WTC11 (cell line): Measurements from ENCODE around the gene RPS6KA5. TPM values are rescaled to one million over a fixed set of nuclear protein-coding genes. Genes with fewer than 3 reads are reported as not detected.

ENCODE experiments used
- ATAC-seq: fragments of 200-7000 bp; cut with Tn5 transposase; 2 replicates; pipeline ENCODE4 v1.10.0; 2021; ENCODE audit warnings: mild to moderate bottlenecking, moderate library complexity
- CTCF ChIA-PET: fragments of 300-600 bp; sonication (Branson Sonifier 250); formaldehyde crosslinking; loops from one replicate; lab custom pipeline; 2021; ENCODE audit warnings: antibody characterized with exemption; lab: Charles Lee
- POLR2A ChIA-PET: fragments of 350-600 bp; sonication (Branson Sonifier 250); formaldehyde crosslinking; loops from one replicate; lab custom pipeline; 2021; ENCODE audit warnings: antibody characterized with exemption; lab: Charles Lee
- DNase-seq: peaks from one replicate; pipeline ENCODE4 v3.0.0; 2021; ENCODE audit warnings: low spot score
- H3K27ac Mint-ChIP-seq: 2 replicates; pipeline ENCODE4 v1.8.0; 2021; ENCODE audit warnings: mixed read lengths
- H3K27me3 Mint-ChIP-seq: 2 replicates; pipeline ENCODE4 v1.8.0; 2021; ENCODE audit warnings: low read depth, mild to moderate bottlenecking, moderate library complexity, mixed read lengths
- H3K36me3 Mint-ChIP-seq: 2 replicates; pipeline ENCODE4 v1.8.0; 2021; ENCODE audit warnings: mixed read lengths
- H3K4me1 Mint-ChIP-seq: 2 replicates; pipeline ENCODE4 v1.8.0; 2022; ENCODE audit warnings: mixed read lengths
- H3K4me3 Mint-ChIP-seq: 2 replicates; pipeline ENCODE4 v1.8.0; 2021; ENCODE audit warnings: mild to moderate bottlenecking, moderate library complexity, mixed read lengths
- H3K9me3 Mint-ChIP-seq: 2 replicates; pipeline ENCODE4 v1.8.0; 2021; ENCODE audit warnings: mixed read lengths
- ATF6 ChIP-seq: sonication (generic); formaldehyde crosslinking; IDR thresholded peaks from 2 replicates; pipeline ENCODE4 v1.8.1; 2023; ENCODE audit warnings: mild to moderate bottlenecking, missing genetic modification reagents
- CREB1 ChIP-seq: sonication (generic); formaldehyde crosslinking; IDR thresholded peaks from 2 replicates; pipeline ENCODE4 v1.8.0; 2023; ENCODE audit warnings: mild to moderate bottlenecking, missing genetic modification reagents
- CTCF ChIP-seq: fragments of 200-600 bp; IDR thresholded peaks from 2 replicates; pipeline ENCODE4 v1.8.0; 2022; ENCODE audit warnings: antibody characterized with exemption
- ELF4 ChIP-seq: sonication (generic); formaldehyde crosslinking; IDR thresholded peaks from 2 replicates; pipeline ENCODE4 v1.8.1; 2022; ENCODE audit warnings: low read depth, mild to moderate bottlenecking, moderate library complexity, missing genetic modification reagents
- ERG ChIP-seq: fragments of 250-450 bp; sonication (Bioruptor Pico); IDR thresholded peaks from 2 replicates; pipeline ENCODE4 v1.8.0; 2021; ENCODE audit warnings: mild to moderate bottlenecking
- ESRRA ChIP-seq: sonication (generic); formaldehyde crosslinking; IDR thresholded peaks from 2 replicates; pipeline ENCODE4 v1.8.1; 2022; ENCODE audit warnings: mild to moderate bottlenecking, missing genetic modification reagents, borderline replicate concordance
- FOXJ3 ChIP-seq: sonication (generic); formaldehyde crosslinking; IDR thresholded peaks from 2 replicates; pipeline ENCODE4 v1.9.0; 2021; ENCODE audit warnings: missing genetic modification reagents, mild to moderate bottlenecking, borderline replicate concordance
- FOXP4 ChIP-seq: sonication (generic); formaldehyde crosslinking; IDR thresholded peaks from 2 replicates; pipeline ENCODE4 v1.8.0; 2022; ENCODE audit warnings: mild to moderate bottlenecking, missing genetic modification reagents
- HMGXB4 ChIP-seq: sonication (generic); formaldehyde crosslinking; IDR thresholded peaks from 2 replicates; pipeline ENCODE4 v1.8.1; 2023; ENCODE audit warnings: mild to moderate bottlenecking, moderate library complexity, missing genetic modification reagents
- IRF2 ChIP-seq: sonication (generic); formaldehyde crosslinking; IDR thresholded peaks from 2 replicates; pipeline ENCODE4 v1.8.0; 2022; ENCODE audit warnings: low read depth, missing genetic modification reagents, borderline replicate concordance
- MYBL2 ChIP-seq: sonication (generic); formaldehyde crosslinking; IDR thresholded peaks from 2 replicates; pipeline ENCODE4 v1.8.1; 2023; ENCODE audit warnings: mild to moderate bottlenecking, moderate library complexity, missing genetic modification reagents
- NR1H2 ChIP-seq: sonication (generic); formaldehyde crosslinking; IDR thresholded peaks from 2 replicates; pipeline ENCODE4 v1.9.0; 2021; ENCODE audit warnings: mild to moderate bottlenecking, moderate library complexity, missing genetic modification reagents
- NR3C1 ChIP-seq: sonication (generic); formaldehyde crosslinking; conservative IDR thresholded peaks from 2 replicates; pipeline ENCODE4 v1.8.1; 2023; ENCODE audit warnings: low read depth, mild to moderate bottlenecking, missing genetic modification reagents
- PRRX2 ChIP-seq: fragments of 250-450 bp; sonication (Bioruptor Pico); IDR thresholded peaks from 2 replicates; pipeline ENCODE4 v1.8.0; 2021; ENCODE audit warnings: mild to moderate bottlenecking
- RELA ChIP-seq: sonication (generic); formaldehyde crosslinking; IDR thresholded peaks from 2 replicates; pipeline ENCODE4 v1.8.1; 2022; ENCODE audit warnings: missing genetic modification reagents, mild to moderate bottlenecking, borderline replicate concordance
- SMAD4 ChIP-seq: sonication (generic); formaldehyde crosslinking; IDR thresholded peaks from 2 replicates; pipeline ENCODE4 v1.8.0; 2022; ENCODE audit warnings: mild to moderate bottlenecking, missing genetic modification reagents
- TEAD4 ChIP-seq: sonication (generic); formaldehyde crosslinking; IDR thresholded peaks from 2 replicates; pipeline ENCODE4 v1.8.0; 2022; ENCODE audit warnings: mild to moderate bottlenecking, missing genetic modification reagents
- USF2 ChIP-seq: sonication (generic); formaldehyde crosslinking; IDR thresholded peaks from 2 replicates; pipeline ENCODE4 v1.8.1; 2023; ENCODE audit warnings: mild to moderate bottlenecking, missing genetic modification reagents, moderate library complexity
- ZNF138 ChIP-seq: sonication (generic); formaldehyde crosslinking; conservative IDR thresholded peaks from 2 replicates; pipeline ENCODE4 v1.8.1; 2022; ENCODE audit warnings: mild to moderate bottlenecking, moderate library complexity, missing genetic modification reagents
- ZNF263 ChIP-seq: sonication (generic); formaldehyde crosslinking; IDR thresholded peaks from 2 replicates; pipeline ENCODE4 v1.8.1; 2022; ENCODE audit warnings: low read depth, mild to moderate bottlenecking, moderate library complexity, missing genetic modification reagents
- ZNF317 ChIP-seq: sonication (generic); formaldehyde crosslinking; IDR thresholded peaks from 2 replicates; pipeline ENCODE4 v1.8.1; 2023; ENCODE audit warnings: low read depth, mild to moderate bottlenecking, moderate library complexity, missing genetic modification reagents, borderline replicate concordance
- ZNF396 ChIP-seq: fragments of 250-450 bp; sonication (Bioruptor Pico); IDR thresholded peaks from 2 replicates; pipeline ENCODE4 v1.8.0; 2021; ENCODE audit warnings: mild to moderate bottlenecking, moderate library complexity, borderline replicate concordance
- ZNF416 ChIP-seq: fragments of 250-450 bp; sonication (Bioruptor Pico); IDR thresholded peaks from 2 replicates; pipeline ENCODE4 v1.9.0; 2021; ENCODE audit warnings: mild to moderate bottlenecking, inconsistent platforms
- ZNF423 ChIP-seq: fragments of 250-450 bp; sonication (Bioruptor Pico); IDR thresholded peaks from 2 replicates; pipeline ENCODE4 v2.1.2; 2022; ENCODE audit warnings: mild to moderate bottlenecking, moderate library complexity
- total RNA-seq: library from RNA; stranded (reverse); gene quantifications from 3 replicates; pipeline ENCODE4 v1.2.3, GENCODE V29; 2021
- TF ChIP-seq, protein P1 (sequence below): fragments of 250-450 bp; sonication (Bioruptor Pico); IDR thresholded peaks from 2 replicates; pipeline ENCODE4 v1.9.0; 2021; ENCODE audit warnings: moderate library complexity, mild to moderate bottlenecking, inconsistent platforms, borderline replicate concordance
- TF ChIP-seq, protein P2 (sequence below): sonication (generic); formaldehyde crosslinking; IDR thresholded peaks from 2 replicates; pipeline ENCODE4 v1.8.0; 2022; ENCODE audit warnings: mild to moderate bottlenecking, missing genetic modification reagents

Gene RPS6KA5
- total RNA-seq, 1 experiment from 2014 or later, result 5.2 TPM

DNA sequence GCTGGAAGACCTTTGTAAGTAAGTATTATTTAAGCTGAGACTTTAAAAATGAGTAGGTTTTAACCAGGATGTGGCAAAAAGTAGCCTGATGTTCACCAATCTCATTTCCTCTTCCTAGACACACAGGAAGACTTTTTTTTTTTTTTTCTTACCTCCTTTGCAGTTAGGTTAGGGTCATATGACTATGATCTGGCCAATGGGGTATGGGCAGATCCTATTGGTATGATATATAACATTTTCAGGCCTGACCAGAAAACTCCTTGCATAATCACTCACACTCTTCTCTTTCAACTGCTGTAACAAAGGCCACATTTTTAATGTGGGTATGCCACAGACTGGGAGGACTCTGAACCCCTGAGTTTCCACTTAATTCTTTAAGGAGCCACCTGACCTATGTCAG, 2.7 kb upstream of the RPS6KA5 start:
- H3K9me3 Mint-ChIP-seq, result no peaks in the 10 kb centered on the region
- DNase-seq (no peak), ATAC-seq (no peak)
- H3K27me3 Mint-ChIP-seq, result peaks cover 2% of the 10 kb centered on the region
- H3K36me3 Mint-ChIP-seq, result no peaks in the 10 kb centered on the region
- no peak overlapping the region for H3K27ac Mint-ChIP-seq
- H3K4me1 Mint-ChIP-seq, result 0 out of 2 replicates have a peak, but pooled peaks cover 2% of the 10 kb centered on the region
- POLR2A ChIA-PET, result no interaction called here
- TF ChIP-seq ZNF396 (CRISPR knock-in tag) (no peak), TEAD4 (no peak), CTCF (no peak), USF2 (no peak), ZNF423 (CRISPR knock-in tag) (no peak), CREB1 (CRISPR knock-in tag) (no peak), ZNF263 (CRISPR knock-in tag) (no peak), MYBL2 (CRISPR knock-in tag) (no peak)
- TF ChIP-seq, protein P1, sequence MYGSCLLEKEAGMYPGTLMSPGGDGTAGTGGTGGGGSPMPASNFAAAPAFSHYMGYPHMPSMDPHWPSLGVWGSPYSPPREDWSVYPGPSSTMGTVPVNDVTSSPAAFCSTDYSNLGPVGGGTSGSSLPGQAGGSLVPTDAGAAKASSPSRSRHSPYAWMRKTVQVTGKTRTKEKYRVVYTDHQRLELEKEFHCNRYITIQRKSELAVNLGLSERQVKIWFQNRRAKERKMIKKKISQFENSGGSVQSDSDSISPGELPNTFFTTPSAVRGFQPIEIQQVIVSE (CRISPR knock-in tag), result no peak
- TF ChIP-seq, protein P2, sequence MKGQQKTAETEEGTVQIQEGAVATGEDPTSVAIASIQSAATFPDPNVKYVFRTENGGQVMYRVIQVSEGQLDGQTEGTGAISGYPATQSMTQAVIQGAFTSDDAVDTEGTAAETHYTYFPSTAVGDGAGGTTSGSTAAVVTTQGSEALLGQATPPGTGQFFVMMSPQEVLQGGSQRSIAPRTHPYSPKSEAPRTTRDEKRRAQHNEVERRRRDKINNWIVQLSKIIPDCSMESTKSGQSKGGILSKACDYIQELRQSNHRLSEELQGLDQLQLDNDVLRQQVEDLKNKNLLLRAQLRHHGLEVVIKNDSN (CRISPR knock-in tag), result no peak
- CTCF ChIA-PET, result no interaction called here
- no peak overlapping the region for H3K4me3 Mint-ChIP-seq

DNA sequence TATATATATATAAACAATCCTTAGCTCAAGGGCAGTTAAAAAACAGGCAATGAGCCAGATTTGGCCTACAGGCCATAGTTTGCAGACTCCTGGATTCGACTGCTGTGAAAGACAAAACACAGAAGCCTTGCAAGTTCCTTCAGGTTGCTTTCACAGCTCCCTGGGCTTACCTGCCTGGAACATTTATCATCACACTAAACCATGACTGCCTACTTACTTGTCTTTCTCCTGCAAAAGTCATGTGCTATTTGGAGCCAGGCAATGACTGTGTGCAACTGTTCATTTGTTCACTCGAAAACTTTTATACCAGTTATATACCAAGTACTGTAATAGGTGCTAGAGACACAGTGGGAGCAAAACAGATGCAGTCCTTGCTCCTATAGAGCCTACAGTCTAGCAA, 2.2 kb upstream of the RPS6KA5 start:
- DNase-seq, result no peak
- H3K4me1 Mint-ChIP-seq, result 0 out of 2 replicates have a peak, but pooled peaks cover 2% of the 10 kb centered on the region
- no peak overlapping the region for H3K4me3 Mint-ChIP-seq
- POLR2A ChIA-PET, result no interaction called here
- H3K27me3 Mint-ChIP-seq, result peaks cover 2% of the 10 kb centered on the region
- no peaks in the 10 kb centered on the region for H3K9me3 Mint-ChIP-seq
- H3K27ac Mint-ChIP-seq, result no peak overlapping the region
- ATAC-seq, result no peak
- H3K36me3 Mint-ChIP-seq, result no peaks in the 10 kb centered on the region
- CTCF ChIA-PET, result interaction anchor here (0.9 to 1.0 kb wide), 2 partner anchors 34 to 160 kb away, joined by 3 read pairs; no protein-coding TSS in a partner anchor
- TF ChIP-seq FOXJ3 (CRISPR knock-in tag), result no peak
- TF ChIP-seq ELF4, result no peak
- TF ChIP-seq ZNF138 (CRISPR knock-in tag), result no peak
- TF ChIP-seq FOXP4 (CRISPR knock-in tag), result no peak
- no peak for TF ChIP-seq ERG (CRISPR knock-in tag)
- TF ChIP-seq NR1H2, result no peak
- no peak for TF ChIP-seq SMAD4
- no peak for TF ChIP-seq IRF2 (CRISPR knock-in tag)
- TF ChIP-seq ZNF416 (CRISPR knock-in tag), result no peak
- no peak for TF ChIP-seq HMGXB4 (CRISPR knock-in tag)
- TF ChIP-seq ESRRA (CRISPR knock-in tag), result no peak
- no peak for TF ChIP-seq RELA (CRISPR knock-in tag)
- TF ChIP-seq ATF6 (CRISPR knock-in tag), result no peak
- TF ChIP-seq PRRX2, result no peak
- no peak for TF ChIP-seq NR3C1 (CRISPR knock-in tag)
- TF ChIP-seq ZNF317, result no peak
